SIG-M5 (cell line): ENCODE data around the gene TACC2.
"Not testable (repeated sequence)": the region's sequence is repeated elsewhere in the genome, so short reads cannot be mapped to it uniquely, and the experiment has no call there.

Experiments
- DNase-seq: peaks from one replicate; lab custom pipeline; 2025; lab: John Stamatoyannopoulos, UW

The TACC2 gene

GRCh38 chr10:122096181-122096580 lies 107.2 kb downstream of the TACC2 start:
- DNase-seq, result not testable (repeated sequence)

- no peak for DNase-seq
These were observed 107.7 kb downstream of the TACC2 start for GRCh38 chr10:122096705-122097104.

- DNase-seq, result no peak
These were observed 109.0 kb downstream of the TACC2 start for GRCh38 chr10:122097935-122098334.

- no peak for DNase-seq
These were observed 110.0 kb downstream of the TACC2 start for GRCh38 chr10:122098924-122099323.

GRCh38 chr10:122099562-122099961 lies 110.6 kb downstream of the TACC2 start:
- DNase-seq, result no peak

- no peak for DNase-seq
These were observed 113.3 kb downstream of the TACC2 start for GRCh38 chr10:122102146-122102868.

GRCh38 chr10:122102869-122103525 lies 114.0 kb downstream of the TACC2 start:
- DNase-seq, result no peak

- DNase-seq, result no peak
These were observed 114.6 kb downstream of the TACC2 start for GRCh38 chr10:122103592-122103991.

GRCh38 chr10:122108786-122109185 lies 119.8 kb downstream of the TACC2 start:
- DNase-seq, result not testable (repeated sequence)

GRCh38 chr10:122112021-122112616 lies 123.2 kb downstream of the TACC2 start:
- no peak for DNase-seq

- no peak for DNase-seq
These were observed 123.7 kb downstream of the TACC2 start for GRCh38 chr10:122112625-122113160.

- no peak for DNase-seq
These were observed 124.4 kb downstream of the TACC2 start for GRCh38 chr10:122113161-122113944.

- DNase-seq, result no peak
These were observed 125.2 kb downstream of the TACC2 start for GRCh38 chr10:122113945-122114747.

GRCh38 chr10:122115874-122116273 lies 126.9 kb downstream of the TACC2 start:
- no peak for DNase-seq

GRCh38 chr10:122116331-122116730 lies 127.4 kb downstream of the TACC2 start:
- DNase-seq, result no peak

GRCh38 chr10:122117475-122117874 lies 128.5 kb downstream of the TACC2 start:
- DNase-seq, result no peak

GRCh38 chr10:122120008-122120744 lies 131.2 kb downstream of the TACC2 start:
- DNase-seq, result no peak

- DNase-seq, result no peak
These were observed 132.1 kb downstream of the TACC2 start for GRCh38 chr10:122121059-122121458.

- no peak for DNase-seq
These were observed 133.5 kb downstream of the TACC2 start for GRCh38 chr10:122122493-122122892.

GRCh38 chr10:122123186-122123585 lies 134.2 kb downstream of the TACC2 start:
- DNase-seq, result no peak

- DNase-seq, result no peak
These were observed 135.4 kb downstream of the TACC2 start for GRCh38 chr10:122124342-122124741.
